ENCODE measurements around the gene RNF208.
A peak's percentile ranks its signal among the peaks of the same experiment; 100 is the strongest.
"Not testable (repeated sequence)": the region's sequence is repeated elsewhere in the genome, so short reads cannot be mapped to it uniquely, and the experiment has no call there.

RNF208 gene, protein sequence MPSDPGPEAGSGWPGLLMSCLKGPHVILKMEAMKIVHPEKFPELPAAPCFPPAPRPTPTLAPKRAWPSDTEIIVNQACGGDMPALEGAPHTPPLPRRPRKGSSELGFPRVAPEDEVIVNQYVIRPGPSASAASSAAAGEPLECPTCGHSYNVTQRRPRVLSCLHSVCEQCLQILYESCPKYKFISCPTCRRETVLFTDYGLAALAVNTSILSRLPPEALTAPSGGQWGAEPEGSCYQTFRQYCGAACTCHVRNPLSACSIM

DNA sequence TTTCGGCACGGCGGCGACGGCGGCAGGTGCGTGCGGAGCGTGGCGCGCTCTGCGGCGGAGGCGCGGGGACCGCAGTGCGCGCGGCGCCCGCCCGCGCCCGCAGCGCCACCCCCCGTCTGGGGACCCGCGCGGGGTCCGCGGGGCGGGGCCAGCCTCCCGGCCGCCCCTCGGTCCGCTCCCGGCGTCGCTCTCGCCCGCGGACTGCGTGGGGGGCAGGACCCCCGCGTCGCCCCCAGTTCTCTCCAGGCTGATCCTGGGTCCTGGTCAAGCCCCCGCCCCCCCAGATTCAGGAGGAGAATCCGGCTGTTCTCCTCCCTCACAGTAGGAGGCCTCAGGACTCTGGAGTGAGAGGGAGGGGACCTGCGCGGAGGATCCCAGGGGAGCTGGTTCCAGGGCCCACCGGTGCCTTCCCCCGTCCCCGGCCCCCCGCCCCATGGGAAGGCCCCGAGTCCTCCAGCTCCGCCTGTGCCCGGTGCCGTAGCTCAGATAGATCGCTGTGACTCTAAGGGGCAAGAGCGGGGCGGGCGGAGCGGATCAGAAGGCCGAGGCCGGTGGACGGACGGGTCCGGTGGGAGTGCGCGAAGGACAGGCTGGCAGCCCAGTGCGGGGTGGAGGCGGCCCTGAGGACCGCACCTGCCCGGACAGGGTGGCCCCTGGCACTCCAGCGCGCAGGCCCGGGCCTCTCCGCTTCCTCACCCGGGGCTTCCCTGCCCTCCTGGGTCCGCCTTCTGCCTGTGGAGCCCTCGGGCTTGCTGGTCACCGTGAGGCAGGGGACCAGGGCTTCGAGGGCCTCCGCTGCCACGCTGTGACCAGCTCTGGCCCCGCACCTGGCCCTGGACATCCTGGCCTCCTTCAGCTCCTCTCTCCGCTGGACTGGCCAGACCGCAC lies at the start of gene RNF208:
TSS of gene RNF208 (minus strand) at position 51 of the 888 bp plus-strand sequence. CDS start 1,028 bp downstream, outside the sequence.
- no peak for DNase-seq

DNA sequence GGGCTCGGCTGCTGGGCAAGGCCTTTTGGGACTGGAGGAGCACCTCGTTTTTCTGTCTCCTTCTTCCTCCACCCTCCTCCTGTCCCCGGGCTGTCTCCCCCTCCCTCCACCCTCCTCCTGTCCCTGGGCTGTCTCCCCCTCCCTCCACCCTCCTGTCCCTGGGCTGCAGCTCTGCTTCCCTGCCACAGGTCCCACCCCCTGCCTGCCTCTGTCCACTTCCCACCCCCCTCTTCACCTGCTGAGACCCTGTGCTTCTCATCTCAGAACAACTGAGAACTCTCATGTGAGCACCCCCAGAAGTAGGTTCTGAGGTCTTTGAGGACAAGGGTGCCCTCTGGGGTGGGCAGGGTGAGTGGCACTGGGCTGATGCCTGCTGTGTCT lies 49.6 kb upstream of the RNF208 start:
- no peak for DNase-seq

DNA sequence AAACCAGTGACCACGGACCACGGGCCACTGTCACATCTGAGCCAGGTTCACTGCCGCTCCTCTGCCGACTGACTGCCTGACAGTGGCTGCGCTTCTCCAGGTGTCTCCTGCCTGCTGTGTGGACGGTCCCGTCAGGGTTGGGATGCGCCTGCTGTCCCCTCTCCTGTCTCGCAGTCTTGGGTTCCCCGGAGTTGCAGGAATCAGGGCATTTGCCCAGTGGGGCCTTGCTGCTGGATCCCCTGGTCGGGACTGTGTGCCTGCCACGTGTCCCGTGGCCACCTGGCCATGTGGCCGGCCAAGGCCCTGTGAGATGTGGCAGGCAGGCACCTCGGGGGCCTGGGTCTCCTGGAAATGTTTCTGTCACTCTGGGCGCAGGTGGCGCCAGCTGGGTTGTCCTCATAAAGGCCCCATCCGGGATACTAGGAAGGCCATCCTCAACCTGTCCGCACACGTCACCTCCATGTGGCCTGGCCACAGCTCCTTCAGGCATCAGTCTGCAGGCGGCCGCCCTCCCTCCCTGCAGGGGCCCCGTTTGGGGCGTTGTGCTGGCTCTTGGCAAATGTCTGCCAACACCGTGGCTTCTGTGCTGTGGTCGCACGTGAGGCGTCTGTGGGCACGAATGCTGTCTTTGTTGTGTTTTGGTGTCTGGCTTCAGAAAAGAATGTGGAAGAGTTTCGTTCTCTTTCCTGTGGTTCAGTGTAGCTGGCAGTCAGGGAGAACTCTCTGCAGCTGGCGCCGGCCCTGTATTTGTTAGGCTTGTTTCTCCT lies 49.1 kb upstream of the RNF208 start:
- peak; percentile 30 for DNase-seq

DNA sequence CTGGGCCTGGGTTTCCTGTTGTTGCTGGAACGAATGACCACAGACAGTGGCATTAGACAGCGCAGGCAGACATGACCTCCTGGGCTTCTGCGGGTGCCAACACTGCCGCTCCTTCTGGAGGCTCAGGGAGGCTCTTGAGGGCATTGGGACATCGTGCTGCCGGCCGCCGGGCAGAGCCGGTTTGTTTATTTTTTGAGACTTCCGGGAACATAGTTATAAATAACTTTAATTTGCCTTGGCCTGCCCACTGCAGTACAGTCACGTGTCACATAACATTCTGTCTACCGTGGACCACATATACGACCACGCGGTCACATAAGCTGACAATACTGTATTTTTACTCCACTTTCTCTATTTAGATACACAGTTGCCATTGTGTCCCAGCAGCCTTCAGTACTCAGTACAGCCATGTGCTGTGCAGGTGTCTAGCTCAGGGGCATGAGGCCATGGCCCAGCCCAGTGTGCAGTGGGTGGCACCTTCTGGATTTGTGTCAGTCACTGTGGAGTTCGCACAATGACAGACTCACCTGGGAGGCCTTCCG lies 47.3 kb upstream of the RNF208 start:
- no peak for DNase-seq

DNA sequence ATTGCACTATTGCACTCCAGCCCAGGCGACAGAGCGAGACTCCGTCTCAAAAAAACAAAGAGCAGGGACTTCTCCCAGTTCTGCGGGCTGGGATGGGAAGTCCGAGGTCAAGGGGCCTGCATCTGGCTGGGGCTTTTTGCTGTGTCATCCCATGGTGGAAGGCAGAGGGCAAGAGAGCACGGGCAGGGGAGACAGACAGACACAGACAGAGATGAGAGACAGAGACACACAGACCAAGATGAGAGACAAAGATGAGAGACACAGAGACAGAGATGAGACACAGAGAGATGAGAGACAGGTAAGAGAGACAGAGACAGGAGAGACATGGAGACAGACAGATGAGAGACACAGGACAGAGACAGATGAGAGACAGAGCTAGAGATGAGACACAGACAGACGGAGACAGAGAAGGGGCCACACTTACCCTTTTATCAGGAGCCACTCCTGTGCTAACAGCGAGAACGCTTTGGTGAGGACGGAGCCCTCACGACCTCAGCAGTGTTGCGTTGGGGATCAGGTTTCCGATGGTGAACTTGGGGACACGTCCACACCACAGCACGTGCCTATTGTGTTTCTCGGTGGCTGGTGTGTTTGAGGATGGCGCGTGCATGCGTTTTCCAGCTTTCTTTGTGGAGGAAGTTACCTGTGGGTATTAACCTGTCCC lies 46.6 kb upstream of the RNF208 start:
- no peak for DNase-seq

DNA sequence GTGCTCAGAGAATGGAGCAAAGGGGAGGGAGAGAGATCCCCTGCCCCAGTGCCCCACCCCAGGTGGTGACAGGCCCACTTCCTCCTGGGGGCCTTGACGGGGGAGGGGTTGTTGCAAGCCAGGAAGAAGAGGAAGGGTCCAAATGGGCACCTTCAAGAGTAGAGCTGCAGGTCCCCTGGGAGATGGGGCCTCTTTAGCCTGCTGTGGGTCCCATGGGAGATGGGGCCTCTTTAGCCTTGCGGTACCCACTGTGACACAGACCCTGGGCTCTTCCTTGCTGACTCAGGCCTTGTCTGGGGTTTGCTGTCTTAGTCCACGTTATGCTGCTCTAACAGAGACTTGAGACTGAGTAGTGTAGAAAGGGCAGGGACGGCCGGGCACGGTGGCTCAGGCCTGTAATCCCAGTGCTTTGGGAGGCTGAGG lies 45.9 kb upstream of the RNF208 start:
- DNase-seq, result no peak

DNA sequence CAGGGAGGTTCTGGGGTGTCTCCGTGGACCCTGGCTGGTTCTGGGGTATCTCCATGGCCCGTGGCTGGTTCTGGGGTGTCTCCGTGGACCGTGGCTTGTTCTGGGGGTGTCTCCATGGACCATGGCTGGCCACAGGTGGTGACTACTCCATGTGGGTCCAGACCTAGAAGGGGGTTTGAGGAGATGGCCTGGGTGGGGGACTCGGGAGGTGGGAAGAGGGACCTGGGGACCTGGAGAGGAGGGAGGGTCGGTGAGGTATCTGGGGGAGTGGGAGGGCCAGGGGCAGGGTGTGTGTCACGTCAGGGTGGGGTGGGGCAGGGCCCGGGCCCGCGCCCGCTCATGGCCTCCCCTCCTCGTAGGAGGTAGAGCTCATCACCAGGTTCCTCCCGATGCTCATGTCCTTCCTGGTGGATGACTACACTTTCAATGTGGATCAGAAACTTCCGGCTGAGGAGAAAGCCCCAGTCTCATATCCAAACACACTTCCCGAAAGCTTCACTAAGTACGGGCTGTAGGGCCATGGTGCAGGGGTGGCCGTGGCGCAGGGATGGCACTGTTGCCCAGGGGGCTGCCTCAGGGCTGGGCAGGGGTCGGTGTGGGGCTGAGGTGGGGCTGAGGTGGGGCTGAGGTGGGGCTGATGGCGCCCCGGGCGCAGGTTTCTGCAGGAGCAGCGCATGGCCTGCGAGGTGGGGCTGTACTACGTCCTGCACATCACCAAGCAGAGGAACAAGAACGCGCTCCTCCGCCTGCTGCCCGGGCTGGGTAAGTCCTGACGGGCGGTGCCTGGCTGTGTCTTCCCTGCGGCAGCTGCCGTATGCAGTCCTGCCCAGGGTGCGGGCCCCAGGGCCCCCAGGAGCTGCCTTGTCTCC lies 44.8 kb upstream of the RNF208 start:
- DNase-seq, result no peak

DNA sequence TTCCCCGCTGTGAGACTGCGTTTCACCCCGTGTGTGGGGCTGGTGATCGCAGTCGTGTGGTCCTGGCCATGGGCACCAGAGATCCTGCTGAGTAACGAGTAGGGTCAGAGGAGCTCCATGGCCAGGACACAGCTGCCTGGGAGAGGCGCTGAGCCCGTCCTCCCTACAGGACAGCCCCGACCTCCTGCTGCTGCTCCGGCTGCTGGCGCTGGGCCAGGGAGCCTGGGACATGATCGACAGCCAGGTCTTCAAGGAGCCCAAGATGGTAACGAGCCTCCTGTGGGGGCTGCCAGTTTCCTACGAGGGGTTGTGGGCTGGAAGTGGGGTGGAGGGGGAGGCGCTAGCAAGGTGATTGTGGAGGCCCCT lies 44.1 kb upstream of the RNF208 start:
- DNase-seq, result no peak

DNA sequence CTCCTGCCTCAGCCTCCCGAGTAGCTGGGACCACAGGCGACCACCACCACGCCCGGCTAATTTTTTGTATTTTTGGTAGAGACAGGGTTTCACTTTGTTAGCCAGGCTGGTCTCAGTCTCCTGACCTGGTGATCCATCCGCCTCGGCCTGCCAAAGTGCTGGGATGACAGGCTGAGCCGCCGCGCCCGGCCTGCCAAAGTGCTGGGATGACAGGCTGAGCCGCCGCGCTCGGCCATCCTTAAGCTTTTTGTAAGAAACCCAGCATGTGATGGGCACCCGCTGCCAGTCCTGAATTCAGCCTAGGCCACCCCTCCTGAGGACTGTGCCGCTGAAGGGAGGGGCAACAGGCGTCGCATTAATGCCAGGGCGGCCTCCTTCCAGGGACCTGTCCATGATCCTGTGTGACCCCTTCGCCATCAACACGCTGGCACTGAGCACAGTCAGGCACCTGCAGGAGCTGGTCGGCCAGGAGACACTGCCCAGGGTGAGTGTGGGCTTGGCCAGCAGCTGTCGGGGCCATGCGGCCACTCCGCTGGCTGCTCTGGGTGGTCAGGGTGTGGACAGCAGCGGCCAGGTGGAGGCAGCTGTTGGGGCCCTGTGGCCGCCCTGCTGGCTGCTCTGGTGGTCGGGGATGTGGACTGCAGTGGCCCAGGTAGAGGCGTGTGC lies 43.6 kb upstream of the RNF208 start:
- no peak for DNase-seq

DNA sequence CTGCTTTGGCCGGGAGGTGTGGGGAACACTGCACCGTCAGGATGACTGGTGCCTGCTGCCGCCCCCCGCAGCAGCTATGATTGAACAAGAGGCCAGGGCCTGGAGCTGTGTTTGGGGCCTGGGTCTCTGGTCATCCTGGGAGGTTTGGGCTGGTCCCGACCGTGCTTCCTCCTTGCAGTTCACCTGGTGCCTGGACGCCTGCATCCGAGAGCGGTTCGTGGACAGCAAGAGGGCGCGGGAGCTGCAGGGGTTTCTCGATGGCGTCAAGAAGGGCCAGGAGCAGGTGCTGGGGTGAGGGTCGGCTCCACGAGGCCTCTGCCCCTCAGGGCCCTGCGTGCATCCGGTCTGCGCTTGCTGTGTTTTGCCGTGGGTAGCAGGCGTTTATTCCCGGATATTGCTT lies 42.0 kb upstream of the RNF208 start:
- no peak for DNase-seq

DNA sequence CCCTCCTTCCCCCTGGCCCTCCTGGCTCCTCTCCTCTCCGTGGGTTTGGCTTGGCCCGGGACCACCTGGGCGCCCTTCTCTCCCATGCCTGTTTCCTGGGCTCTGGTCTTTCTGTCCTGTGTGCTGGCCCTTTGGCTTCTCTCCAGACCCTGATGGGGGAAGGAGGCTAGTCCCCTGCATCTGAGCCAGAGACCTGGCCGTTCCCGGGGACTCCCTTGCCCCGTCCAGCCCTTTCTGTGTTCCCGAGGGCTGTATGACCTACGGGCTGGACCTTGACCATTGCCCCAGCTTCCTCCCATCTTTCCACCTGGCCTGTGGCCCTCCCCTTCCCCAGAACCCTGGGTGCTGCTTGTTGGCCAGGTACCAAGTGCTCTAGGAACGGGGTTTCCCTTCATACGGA lies 41.5 kb upstream of the RNF208 start:
- no peak for DNase-seq

DNA sequence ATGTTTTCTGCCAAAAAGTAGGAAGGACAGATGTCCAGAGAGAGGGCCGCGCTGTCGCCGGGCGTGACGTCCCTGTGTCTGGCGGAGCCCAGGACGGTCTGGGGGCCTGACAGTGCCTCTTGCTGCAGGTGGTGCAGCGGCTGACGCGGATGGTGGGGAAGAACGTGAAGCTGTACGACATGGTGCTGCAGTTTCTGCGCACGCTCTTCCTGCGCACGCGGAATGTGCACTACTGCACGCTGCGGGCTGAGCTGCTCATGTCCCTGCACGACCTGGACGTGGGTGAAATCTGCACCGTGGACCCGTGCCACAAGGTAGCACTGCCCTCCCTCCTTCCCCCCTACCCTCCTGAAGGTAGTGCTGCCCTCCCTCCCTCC lies 40.9 kb upstream of the RNF208 start:
- DNase-seq, result no peak

DNA sequence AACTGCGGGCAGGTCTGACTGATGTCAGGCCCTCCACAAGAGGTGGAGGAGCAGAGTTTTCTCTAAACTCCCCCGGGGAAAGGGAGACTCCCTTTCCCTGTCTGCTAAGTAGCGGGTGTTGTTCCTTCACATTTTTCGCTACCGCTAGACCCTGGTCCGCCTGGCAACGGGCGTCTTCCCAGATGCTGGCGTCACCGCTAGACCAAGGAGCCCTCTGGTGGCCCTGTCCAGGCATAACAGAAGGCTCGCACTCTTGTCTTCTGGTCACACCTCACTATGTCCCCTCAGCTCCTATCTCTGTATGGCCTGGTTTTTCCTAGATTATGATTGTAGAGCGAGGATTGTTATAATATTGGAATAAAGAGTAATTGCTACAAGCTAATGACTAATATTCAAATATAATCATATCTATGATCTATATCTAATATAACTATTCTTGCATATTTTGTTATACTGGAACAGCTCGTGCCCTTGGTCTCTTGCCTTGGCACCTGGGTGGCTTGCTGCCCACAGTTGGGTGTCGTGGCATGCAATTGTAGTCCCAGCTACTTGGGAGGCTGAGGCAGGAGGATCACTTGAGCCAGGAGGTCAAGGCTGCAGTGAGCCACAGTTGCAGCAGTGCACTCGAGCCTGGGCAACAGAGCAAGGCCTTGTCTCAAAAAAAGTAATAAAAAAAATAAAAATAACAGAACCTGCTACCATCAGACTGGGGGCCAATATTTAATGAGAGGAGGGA lies 40.3 kb upstream of the RNF208 start:
- not testable (repeated sequence) for DNase-seq

DNA sequence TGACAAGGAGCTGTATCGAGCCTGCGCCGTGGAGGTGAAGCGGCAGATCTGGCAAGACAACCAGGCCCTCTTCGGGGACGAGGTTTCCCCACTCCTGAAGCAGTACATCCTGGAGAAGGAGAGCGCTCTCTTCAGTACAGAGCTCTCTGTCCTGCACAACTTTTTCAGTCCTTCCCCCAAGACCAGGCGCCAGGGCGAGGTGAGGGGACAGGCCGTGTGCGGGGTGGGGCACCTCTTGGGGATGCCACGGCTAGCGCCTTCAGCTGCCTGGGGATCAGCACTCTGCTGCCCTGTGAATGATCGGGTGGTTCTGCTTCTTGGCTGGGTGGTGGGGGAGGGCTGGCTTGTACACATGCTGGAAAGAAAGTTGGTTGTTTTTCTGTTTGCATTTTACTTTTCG lies 34.8 kb upstream of the RNF208 start:
- no peak for DNase-seq

DNA sequence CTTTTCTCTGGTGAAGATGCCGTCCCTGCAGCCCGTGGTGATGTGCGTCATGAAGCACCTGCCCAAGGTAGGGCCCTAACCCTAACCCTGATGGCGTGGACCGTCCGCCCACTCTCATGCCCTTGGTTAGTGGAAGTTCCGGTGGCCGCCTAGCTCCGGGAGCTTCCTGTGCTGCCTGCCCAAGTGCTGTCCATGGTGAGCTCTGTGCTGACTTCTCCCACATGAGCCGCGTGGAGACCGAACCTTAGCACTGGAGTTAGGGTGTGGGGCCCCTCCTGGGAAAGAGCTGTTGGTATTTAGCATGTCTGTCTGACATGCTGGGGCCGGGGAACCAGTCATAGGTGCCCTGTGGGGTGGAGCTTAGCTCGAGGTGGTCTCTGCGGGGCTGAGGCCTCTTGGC lies 34.3 kb upstream of the RNF208 start:
- DNase-seq, result no peak

DNA sequence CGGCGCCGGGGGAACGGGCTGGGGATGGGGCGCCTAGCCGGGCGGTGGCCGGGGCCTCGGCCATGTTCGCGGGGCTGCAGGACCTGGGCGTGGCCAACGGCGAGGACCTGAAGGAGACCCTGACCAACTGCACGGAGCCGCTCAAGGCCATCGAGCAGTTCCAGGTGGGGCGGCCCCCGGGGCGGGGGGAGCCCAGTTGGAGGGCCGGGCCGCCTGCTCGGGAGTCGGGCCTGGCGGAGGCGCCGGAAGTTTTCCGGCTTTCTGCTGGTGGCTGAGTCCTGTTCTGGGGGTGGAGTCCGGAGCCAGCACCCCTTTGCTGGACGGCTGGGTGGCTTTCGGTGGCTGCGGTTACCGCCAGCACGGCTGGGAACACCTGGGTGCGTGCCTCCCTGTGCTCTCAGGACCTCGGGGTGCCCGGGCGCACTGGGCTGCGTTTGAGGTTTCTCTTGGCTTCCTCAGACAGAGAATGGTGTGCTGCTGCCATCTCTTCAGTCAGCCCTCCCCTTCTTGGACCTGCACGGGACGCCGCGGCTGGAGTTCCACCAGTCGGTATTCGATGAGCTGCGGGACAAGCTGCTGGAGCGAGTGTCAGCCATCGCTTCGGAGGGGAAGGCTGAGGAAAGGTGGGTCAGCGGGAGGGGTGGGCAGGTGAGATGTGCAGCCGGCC lies 33.5 kb upstream of the RNF208 start:
- DNase-seq, result no peak

DNA sequence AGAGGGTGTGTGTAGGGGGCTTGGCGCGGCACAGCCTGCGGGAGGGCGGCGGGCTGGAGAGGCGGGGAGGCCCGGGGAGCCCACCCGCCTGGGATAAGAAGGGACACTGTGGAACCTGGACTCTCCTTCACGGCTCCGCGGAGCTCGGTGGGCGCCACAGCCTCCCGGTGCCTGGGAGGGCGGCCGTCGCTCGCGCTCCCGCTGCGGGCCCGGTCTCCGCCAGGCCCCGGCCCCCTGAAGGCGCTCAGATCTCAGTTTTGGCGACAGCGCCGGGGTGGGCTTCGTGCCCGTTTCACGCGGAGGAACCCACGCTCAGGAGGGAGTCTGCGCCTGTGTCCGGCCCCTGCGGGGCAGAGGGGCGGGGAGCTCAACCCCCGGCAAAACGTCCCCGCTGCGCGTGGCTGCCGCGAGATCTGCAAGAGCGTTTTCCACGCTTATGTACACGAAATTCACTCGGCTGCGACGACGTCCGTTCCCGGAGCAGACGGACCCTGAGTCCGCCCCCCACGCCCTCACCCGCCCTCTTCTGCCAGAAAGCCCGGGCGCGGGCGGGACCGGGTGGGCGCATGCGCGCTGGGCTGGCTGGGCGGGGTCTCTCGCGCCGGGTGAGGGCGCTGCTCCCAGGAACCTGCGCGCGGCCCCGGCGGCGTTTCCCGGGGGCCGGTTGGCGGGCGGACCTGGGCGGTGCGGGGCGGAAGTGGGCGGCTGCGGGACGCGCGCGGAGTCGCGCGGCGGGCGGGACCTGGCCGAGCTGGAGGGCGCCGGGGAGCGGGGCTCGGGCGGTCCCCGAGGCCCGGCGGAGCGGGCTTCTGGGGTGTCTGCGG lies 32.8 kb upstream of the RNF208 start, which contains the start of gene NELFB:
TSS of gene NELFB (plus strand) at position 704 of the 824 bp plus-strand sequence.
- peak; percentile 96 for DNase-seq

DNA sequence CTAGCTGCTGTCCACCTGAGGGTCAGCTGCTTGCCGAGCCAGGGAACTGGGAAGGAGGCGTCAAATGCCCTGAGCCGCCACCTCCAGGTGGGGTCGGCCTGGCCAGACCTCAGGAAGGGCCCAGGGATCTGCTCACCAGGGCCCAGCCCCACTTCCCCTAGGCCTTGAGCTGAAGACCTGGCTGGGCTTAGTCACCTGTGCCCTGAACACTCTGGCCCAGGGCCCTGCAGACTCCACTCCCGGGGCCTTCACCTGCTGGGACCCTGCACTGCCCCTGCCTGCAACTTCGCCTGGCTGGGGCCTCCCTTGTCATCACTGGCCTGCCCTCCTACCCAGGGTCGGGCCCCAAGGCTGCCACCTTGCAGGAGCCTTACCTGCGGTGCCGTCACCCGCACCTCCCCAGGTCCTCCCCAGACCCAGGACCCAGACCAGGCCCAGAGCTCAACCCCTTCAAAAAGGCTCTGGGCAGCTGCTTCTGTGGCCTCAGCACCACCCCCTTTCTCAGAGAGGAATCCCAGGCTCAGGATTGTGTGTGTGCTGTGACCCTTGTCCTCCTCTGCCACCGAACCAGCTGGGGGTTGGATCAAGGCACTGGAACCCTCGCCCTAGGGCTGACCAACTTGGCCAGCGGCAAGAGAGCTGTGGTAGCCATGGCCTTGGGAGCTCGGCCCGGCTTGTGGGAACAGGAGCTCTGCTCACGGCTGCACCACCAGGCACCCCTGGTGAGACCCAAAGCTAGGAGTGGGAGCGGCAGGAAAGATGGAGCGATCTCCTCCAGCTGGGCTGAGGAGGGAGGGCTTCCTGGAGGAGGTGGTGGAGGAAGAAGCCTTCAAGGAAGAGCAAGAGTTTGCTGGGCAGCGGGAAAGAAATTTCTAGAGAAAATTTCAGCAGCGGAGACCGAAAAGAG lies 31.9 kb upstream of the RNF208 start:
- no peak for DNase-seq
